Heart right ventricle (tissue), 16 donors: ENCODE results near the gene THBD. TPM values are rescaled to one million over a fixed set of nuclear protein-coding genes. Genes with fewer than 3 reads are reported as not detected.
A peak's percentile ranks its signal among the peaks of the same experiment; 100 is the strongest.

ENCODE experiments used
- ATAC-seq, 8 donors: fragments of 200-7000 bp; cut with Tn5 transposase; one replicate each; pipeline ENCODE4 v1.9.1; 2020; ENCODE audit warnings: mild to moderate bottlenecking in 8 of 8, moderate library complexity in 8 of 8, moderate number of reproducible peaks in 1 of 8
- DNase-seq, 2 donors: peaks; one replicate each; pipeline ENCODE4 v3.0.0-alpha.2; 2020
- H3K27ac ChIP-seq, 10 donors: fragments of 200-600 bp; sonication (generic) in 2 of 10; one replicate each; pipeline versions ENCODE4 v1.5.0 to v1.8.0; 2020 to 2022; ENCODE audit warnings: mild to moderate bottlenecking in 3 of 10
- H3K27me3 ChIP-seq, 7 donors: fragments of 200-600 bp; one replicate each; pipeline ENCODE4 v1.8.0; 2021 to 2022; ENCODE audit warnings: mild to moderate bottlenecking in 2 of 7
- H3K36me3 ChIP-seq, 9 donors: fragments of 200-600 bp; sonication (generic) in 1 of 9; one replicate each; pipeline versions ENCODE4 v1.5.0 to v1.8.0; 2020 to 2022; ENCODE audit warnings: mild to moderate bottlenecking in 2 of 9
- H3K4me1 ChIP-seq, 9 donors: fragments of 200-600 bp; sonication (generic) in 1 of 9; one replicate each; pipeline versions ENCODE4 v1.5.0 to v1.8.0; 2020 to 2022; ENCODE audit warnings: mild to moderate bottlenecking in 4 of 9
- H3K4me3 ChIP-seq, 10 donors: fragments of 200-600 bp; sonication (generic) in 2 of 10; one replicate each; pipeline versions ENCODE4 v1.5.0 to v1.8.0; 2020 to 2022; ENCODE audit warnings: mild to moderate bottlenecking in 7 of 10, moderate library complexity in 2 of 10
- H3K9me3 ChIP-seq, 11 donors: fragments of 200-600 bp in 10 of 11; sonication (generic) in 2 of 11; one replicate each; pipeline versions ENCODE4 v1.5.0 to v1.8.0; 2013 to 2022; ENCODE audit warnings: mild to moderate bottlenecking in 2 of 11, control low read depth in 1 of 11, moderate library complexity in 1 of 11
- CTCF ChIP-seq, 9 donors: fragments of 200-600 bp; sonication (generic) in 2 of 9; IDR thresholded peaks; one replicate each; pipeline versions ENCODE4 v1.5.0 to v1.8.0; 2021 to 2022; ENCODE audit warnings: antibody characterized with exemption in 9 of 9, mild to moderate bottlenecking in 5 of 9, moderate library complexity in 1 of 9
- WGBS, 2 donors: extraction: QIAGEN DNeasy Blood & Tissue Kit; methylation state at CpG; one replicate each; pipeline ENCODE4 v1.1.7; 2013; ENCODE audit warnings: inconsistent platforms in 1 of 2; 5-methylcytosine and 5-hydroxymethylcytosine counted together
- intact Hi-C, 10 donors: fragments of 100-400 bp; cut with DNase I; formaldehyde crosslinking; loops; one replicate each; pipeline versions ENCODE4 v1.11.1 to v1.14.2; 2022
- polyA plus RNA-seq, 2 donors: library from polyadenylated mRNA; stranded (reverse); fragments of 200-250 nt; gene quantifications; one replicate each; pipeline ENCODE4 v1.2.3, GENCODE V29; 2013
- total RNA-seq, 10 donors: library from RNA; stranded (reverse); fragmentation: NEBNext Ultra II Directional in 3 of 10; extraction: Animal tissue kit (Norgen Biotek cat#: 25700) in 3 of 10; gene quantifications; one replicate each; pipeline versions ENCODE4 v1.2.1 to v1.2.4, GENCODE V29; 2021 to 2023
- donor health status: Arrhythmogenic right ventricular cardiomyopathy.
- donor health status: ischemic (EF 13 %, LVEDD 7.1; RV severe dilation, severe dysfunction).
- donor health status: healthy with polysubstance abuse.
- donor health status: DM: no; HTN: yes; CAD: no.
- donor health status: DM: no; HTN: no; CAD: no.
- donor health status: ischemic (EF 25% LVEDD 6.9; RV normal size, moderate dysfunction).
- donor health status: ischemic (EF 25% LVEDD 5.7; RV mildly dilated, moderate dysfunction).
- donor health status: healthy.
- donor health status: DM: yes; HTN: yes; CAD: no.
- donor health status: Ischemic cardiomyopathy.
- donor health status: ischemic (EF 35%, LVEDD 5.7; RV mildly dilated, moderate dysfunction).
- donor health status: nonischemic (EF 11% LVEDD 7.7; RV severe dilation, severe dysfunction).
- donor health status: DM: yes; HTN: yes; CAD: no.
- donor health status: PGD.
- donor health status: ischemic (EF 29% LVEDD 5.4; RV normal size, mild dysfunction).
- donor health status: nonischemic (EF 23%, LVEDD 6.1; RV moderate dilation, normal function).

The THBD gene
- total and polyA plus RNA-seq, 12 donors = 11.1 to 61.0 (median 17.4) TPM

- no peak for ATAC-seq
- peaks cover 0 to 2% (median 0%) of the 10 kb centered on the region in 11 donors for H3K9me3 ChIP-seq
- H3K27me3 ChIP-seq = no peaks in the 10 kb centered on the region
- no peak overlapping the region for H3K27ac ChIP-seq
- H3K4me3 ChIP-seq = no peak overlapping the region
- intact Hi-C loops = no loop called here
- TF ChIP-seq CTCF (IDR thresholded peaks at IDR 0.05) = no peak
- WGBS, 2 donors = 91 to 97% methylated on average over 2 of the region's 2 CpGs
- no peak for DNase-seq
- no peaks in the 10 kb centered on the region for H3K36me3 ChIP-seq
- H3K4me1 ChIP-seq = peaks cover 0 to 18% (median 0%) of the 10 kb centered on the region in 9 donors
Measured at GRCh38 chr20:22998476-22998875, 51.0 kb downstream of the THBD start.

GRCh38 chr20:22995923-22996322 is 53.5 kb downstream of the THBD start:
- peaks cover 0 to 18% (median 0%) of the 10 kb centered on the region in 9 donors for H3K4me1 ChIP-seq
- 45 to 49% methylated on average over 1 of the region's 1 CpG for WGBS, 2 donors
- no peak for TF ChIP-seq CTCF (IDR thresholded peaks at IDR 0.05)
- no peaks in the 10 kb centered on the region for H3K36me3 ChIP-seq
- H3K27ac ChIP-seq = no peak overlapping the region
- intact Hi-C loops = no loop called here
- H3K27me3 ChIP-seq = no peaks in the 10 kb centered on the region
- H3K9me3 ChIP-seq = peaks cover 0 to 17% (median 0%) of the 10 kb centered on the region in 11 donors
- H3K4me3 ChIP-seq = no peak overlapping the region
- no peak for DNase-seq
- ATAC-seq = peak in 2 of 8 donors; percentile 33 to 48

Other genes with a start within 250 kb of the THBD start
- gene SSTR4, start 14.4 kb downstream of the THBD start, total RNA-seq = not detected
- not detected for gene SSTR4, start 14.4 kb downstream of the THBD start, polyA plus RNA-seq
- gene CD93, start 36.7 kb upstream of the THBD start, total RNA-seq = 10 to 100 TPM; 29.6 to 85.0 (median 40.0) TPM
- gene CD93, start 36.7 kb upstream of the THBD start, polyA plus RNA-seq = 10 to 100 TPM; 12.7 to 24.9 TPM